GM12873 (cell line): Measurements from ENCODE around the gene RCL1.

Source experiments
- CTCF ChIP-seq: IDR thresholded peaks from 2 replicates; pipeline ENCODE4 v1.5.1; 2012; ENCODE audit warnings: low read depth, mild to moderate bottlenecking, moderate library complexity, low read length, control low read depth; ENCODE audit not compliant: insufficient read depth; ENCODE audit errors: missing control alignments

The RCL1 gene

GRCh38 chr9:4883326-4883873 lies 90.7 kb downstream of the RCL1 start:
- no peak for TF ChIP-seq CTCF

GRCh38 chr9:4886698-4887097 lies 94.0 kb downstream of the RCL1 start:
- TF ChIP-seq CTCF: no peak

DNA sequence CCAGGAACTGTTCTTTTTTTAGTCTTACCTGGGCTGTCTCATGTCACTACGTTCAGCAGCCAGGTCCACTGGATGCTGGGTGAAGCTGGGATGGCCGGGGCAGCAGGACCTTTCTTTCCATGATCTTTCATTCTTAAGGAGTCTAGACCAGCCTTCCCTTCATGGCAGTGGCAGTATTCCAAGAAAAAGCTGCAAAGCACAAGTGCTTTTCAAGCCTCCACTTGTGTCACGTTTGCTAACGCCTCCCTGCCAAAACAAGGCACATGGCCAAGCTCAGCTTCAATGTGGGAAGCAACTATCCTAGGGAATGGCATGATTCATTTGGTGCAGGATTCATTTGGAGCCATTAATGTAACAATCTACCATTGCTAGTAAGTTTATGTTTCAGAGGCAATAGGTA lies 94.8 kb downstream of the RCL1 start:
- TF ChIP-seq CTCF: no peak

DNA sequence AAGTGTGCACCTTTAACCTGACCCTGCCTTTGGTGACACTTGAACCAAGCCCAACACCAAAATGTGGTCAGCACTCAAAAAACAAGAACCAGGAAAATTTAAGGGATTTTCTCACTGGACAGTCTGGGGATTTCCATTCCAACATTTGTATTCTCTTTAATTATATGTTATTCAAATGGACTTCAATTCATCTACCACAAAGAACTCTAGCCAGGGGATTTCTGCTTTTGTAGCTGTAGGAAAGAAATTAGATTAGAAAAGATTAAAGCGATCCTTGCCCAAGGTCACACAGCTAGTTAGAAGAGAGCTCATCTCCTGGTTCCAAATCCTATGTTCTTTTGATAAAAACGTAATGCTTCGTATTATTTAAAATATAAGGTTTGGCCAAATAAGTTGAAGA lies 97.5 kb downstream of the RCL1 start:
- no peak for TF ChIP-seq CTCF

- no peak for TF ChIP-seq CTCF
These were observed 98.2 kb downstream of the RCL1 start for GRCh38 chr9:4890929-4891328.

GRCh38 chr9:4891674-4892073 lies 98.9 kb downstream of the RCL1 start:
- no peak for TF ChIP-seq CTCF

DNA sequence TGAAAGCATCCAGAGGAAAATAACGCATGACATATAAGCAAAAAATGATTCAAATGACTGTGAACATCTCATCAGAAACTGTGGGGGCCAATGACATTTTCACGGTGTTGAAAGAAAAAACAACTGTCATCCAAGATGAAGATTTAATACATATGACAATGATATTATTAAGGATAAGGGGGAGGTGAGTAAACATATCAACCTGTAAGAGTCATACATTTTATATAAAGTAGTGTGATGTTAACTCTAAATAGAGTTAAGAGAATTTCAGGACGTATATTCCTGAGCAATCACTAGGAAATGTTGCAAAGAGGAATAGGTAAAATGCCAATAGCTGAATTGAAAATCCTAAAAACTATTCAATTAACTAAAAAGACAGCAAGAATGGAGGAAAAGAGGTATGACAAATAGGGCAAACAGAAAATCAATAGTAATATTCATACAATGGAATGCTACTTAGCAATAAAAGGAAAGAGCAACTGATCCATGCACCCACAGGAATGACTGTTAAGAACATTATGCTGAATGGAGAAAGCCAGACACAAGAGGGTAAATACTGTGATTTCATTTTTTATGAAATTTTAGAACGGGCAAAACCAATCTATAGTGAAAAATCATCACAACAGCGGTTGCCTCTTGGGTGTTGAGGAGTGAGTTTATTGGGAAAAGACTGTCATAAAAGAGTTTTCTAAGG lies 99.9 kb downstream of the RCL1 start:
- TF ChIP-seq CTCF: no peak

DNA sequence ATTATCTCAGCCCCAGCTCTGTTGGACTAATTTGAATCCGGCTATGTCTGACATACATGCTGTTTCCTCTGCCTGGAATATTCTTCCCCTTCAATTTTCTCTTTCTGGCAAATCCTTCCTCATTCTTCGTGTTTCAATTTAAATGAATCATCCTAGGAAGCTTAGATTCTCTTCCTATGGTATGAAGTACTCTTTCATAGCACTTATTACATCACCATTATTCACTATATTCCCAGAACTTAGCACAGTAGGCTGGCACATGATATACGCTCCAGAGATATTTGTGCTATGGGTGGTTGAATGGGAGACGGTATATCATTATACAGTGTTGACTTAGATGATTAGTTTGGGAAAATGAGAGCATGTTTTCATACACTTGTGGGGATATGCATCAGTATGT lies 101.3 kb downstream of the RCL1 start:
- no peak for TF ChIP-seq CTCF
